IMR-90 (cell line): ENCODE measurements around the gene KIF1B. TPM values are rescaled to one million over a fixed set of nuclear protein-coding genes. Genes with fewer than 3 reads are reported as not detected.

ENCODE experiments used
- ATAC-seq: fragments of 200-7000 bp; cut with Tn5 transposase; 2 replicates; pipeline ENCODE4 v1.9.1; 2020; ENCODE audit warnings: low read depth, mild to moderate bottlenecking, moderate library complexity
- BruUV-seq: library from RNA; stranded (reverse); fragments of 400-500 nt; replicated peaks from 2 replicates; lab custom pipeline; 2021; lab: Mats Ljungman, UMichigan
- CTCF ChIA-PET: fragments of 300-600 bp; formaldehyde crosslinking; extraction: SDS; loops from one replicate; lab custom pipeline; 2021; ENCODE audit warnings: antibody characterized with exemption; lab: Yijun Ruan, JAX
- POLR2A ChIA-PET: fragments of 300-600 bp; sonication (Branson Sonifier 250); formaldehyde crosslinking; loops from one replicate; lab custom pipeline; 2022; ENCODE audit warnings: antibody characterized with exemption; ENCODE audit not compliant: unreplicated experiment; lab: Charles Lee
- DNase-seq: peaks from one replicate; pipeline ENCODE4 v3.0.0; 2013
- H2AFZ ChIP-seq: replicated peaks from 2 replicates; pipeline ENCODE3; 2013; ENCODE audit warnings: low read length, mild to moderate bottlenecking; ENCODE audit not compliant: poor library complexity
- H2AK5ac ChIP-seq: 2 replicates; pipeline ENCODE4 v1.6.1; 2013; ENCODE audit warnings: low read depth, low read length, inconsistent platforms
- H2AK9ac ChIP-seq: replicated peaks from 2 replicates; pipeline ENCODE3; 2013; ENCODE audit warnings: mild to moderate bottlenecking, low read depth, low read length, moderate library complexity; ENCODE audit not compliant: poor library complexity
- H2BK120ac ChIP-seq: 2 replicates; pipeline ENCODE4 v1.6.1; 2013; ENCODE audit warnings: low read depth, low read length, inconsistent platforms
- H2BK15ac ChIP-seq: 3 replicates; pipeline ENCODE4 v1.6.1; 2013; ENCODE audit warnings: low read depth, low read length, inconsistent platforms
- H2BK20ac ChIP-seq: 2 replicates; pipeline ENCODE4 v1.6.1; 2013; ENCODE audit warnings: low read depth, mild to moderate bottlenecking, inconsistent platforms, low read length, moderate library complexity
- H2BK5ac ChIP-seq: 2 replicates; pipeline ENCODE4 v1.6.1; 2013; ENCODE audit warnings: mild to moderate bottlenecking, low read depth, low read length, inconsistent platforms; ENCODE audit not compliant: poor library complexity, severe bottlenecking
- H3K14ac ChIP-seq: replicated peaks from 2 replicates; pipeline ENCODE4 v1.6.1; 2013; ENCODE audit warnings: low read depth, low read length, inconsistent platforms
- H3K18ac ChIP-seq: 2 replicates; pipeline ENCODE4 v1.6.1; 2013; ENCODE audit warnings: low read depth, low read length, control low read depth
- H3K23ac ChIP-seq: 2 replicates; pipeline ENCODE4 v1.6.1; 2013; ENCODE audit warnings: low read depth, low read length, inconsistent platforms
- H3K27ac ChIP-seq: 2 replicates; pipeline ENCODE4 v1.5.1; 2013; ENCODE audit warnings: mild to moderate bottlenecking, control low read depth, low read length; ENCODE audit not compliant: insufficient read depth
- H3K27me3 ChIP-seq: 2 replicates; pipeline ENCODE4 v1.6.1; 2013; ENCODE audit warnings: low read length; ENCODE audit not compliant: control insufficient read depth, insufficient read depth
- H3K36me3 ChIP-seq: 2 replicates; pipeline ENCODE4 v1.6.1; 2013; ENCODE audit warnings: low read length, mixed read lengths; ENCODE audit not compliant: control insufficient read depth, insufficient read depth
- H3K4ac ChIP-seq: 2 replicates; pipeline ENCODE4 v1.6.1; 2013; ENCODE audit warnings: low read depth, low read length, inconsistent platforms
- H3K4me1 ChIP-seq: 2 replicates; pipeline ENCODE4 v1.6.1; 2013; ENCODE audit warnings: low read length, mixed read lengths; ENCODE audit not compliant: control insufficient read depth, insufficient read depth
- H3K4me2 ChIP-seq: 2 replicates; pipeline ENCODE4 v1.6.1; 2013; ENCODE audit warnings: low read depth, mild to moderate bottlenecking, control low read depth, low read length, moderate library complexity
- H3K4me3 ChIP-seq: 2 replicates; pipeline ENCODE4 v1.5.1; 2013; ENCODE audit warnings: low read depth, mild to moderate bottlenecking, control low read depth, low read length, moderate library complexity; ENCODE audit not compliant: insufficient read depth
- H3K56ac ChIP-seq: 2 replicates; pipeline ENCODE4 v1.6.1; 2013; ENCODE audit warnings: low read length, inconsistent platforms; ENCODE audit not compliant: insufficient read depth; ENCODE audit errors: extremely low read depth
- H3K79me1 ChIP-seq, 2 experiments: 2 replicates each; pipeline ENCODE4 v1.6.1; 2013; ENCODE audit warnings: low read length in 2 of 2, inconsistent platforms in 1 of 2, low read depth in 1 of 2
- H3K9ac ChIP-seq: 2 replicates; pipeline ENCODE4 v1.6.1; 2013; ENCODE audit warnings: low read depth, low read length, control low read depth
- H3K9me1 ChIP-seq: 2 replicates; pipeline ENCODE4 v1.6.1; 2013; ENCODE audit warnings: low read length, inconsistent platforms; ENCODE audit not compliant: insufficient read depth
- H3K9me3 ChIP-seq: 2 replicates; pipeline ENCODE4 v1.6.1; 2013; ENCODE audit warnings: low read length; ENCODE audit not compliant: control insufficient read depth, insufficient read depth
- H4K20me1 ChIP-seq: 2 replicates; pipeline ENCODE4 v1.6.1; 2013; ENCODE audit warnings: low read length, inconsistent platforms; ENCODE audit not compliant: insufficient read depth
- H4K5ac ChIP-seq: 2 replicates; pipeline ENCODE4 v1.6.1; 2013; ENCODE audit warnings: mild to moderate bottlenecking, low read depth, low read length, control low read depth
- H4K8ac ChIP-seq, 2 experiments: 2 replicates each; pipeline ENCODE4 v1.6.1; 2013; ENCODE audit warnings: low read depth in 2 of 2, low read length in 2 of 2, control low read depth in 1 of 2, inconsistent platforms in 1 of 2
- H4K91ac ChIP-seq: 2 replicates; pipeline ENCODE4 v1.6.1; 2013; ENCODE audit warnings: low read depth, low read length, inconsistent platforms; ENCODE audit not compliant: insufficient read depth
- BHLHE40 ChIP-seq: fragments of 150-350 bp; IDR thresholded peaks from 2 replicates; pipeline ENCODE4 v1.6.1; 2016; ENCODE audit warnings: mild to moderate bottlenecking, low read depth, low read length
- CEBPB ChIP-seq: IDR thresholded peaks from 2 replicates; pipeline ENCODE4 v1.6.1; 2012; ENCODE audit warnings: low read depth, low read length, improper control_type of control experiment
- CHD1 ChIP-seq: IDR thresholded peaks from 2 replicates; pipeline ENCODE4 v1.6.1; 2012; ENCODE audit warnings: low read depth, low read length, improper control_type of control experiment
- CTCF ChIP-seq: conservative IDR thresholded peaks from 2 replicates; pipeline ENCODE4 v1.5.1; 2012; ENCODE audit warnings: mild to moderate bottlenecking, low read depth, low read length, improper control_type of control experiment
- ELK1 ChIP-seq: fragments of 150-350 bp; IDR thresholded peaks from 2 replicates; pipeline ENCODE4 v1.6.1; 2016; ENCODE audit warnings: low read depth, mild to moderate bottlenecking, low read length, moderate library complexity, borderline replicate concordance
- FOS ChIP-seq: fragments of 150-350 bp; IDR thresholded peaks from 2 replicates; pipeline ENCODE4 v1.6.1; 2016; ENCODE audit warnings: low read depth, low read length
- MAFK ChIP-seq: IDR thresholded peaks from 2 replicates; pipeline ENCODE4 v1.6.1; 2012; ENCODE audit warnings: low read depth, low read length, improper control_type of control experiment
- MAZ ChIP-seq: IDR thresholded peaks from 2 replicates; pipeline ENCODE4 v1.6.1; 2012; ENCODE audit warnings: low read depth, mild to moderate bottlenecking, low read length, improper control_type of control experiment, moderate library complexity, borderline replicate concordance
- MXI1 ChIP-seq: IDR thresholded peaks from 2 replicates; pipeline ENCODE4 v1.6.1; 2012; ENCODE audit warnings: low read depth, mild to moderate bottlenecking, low read length, moderate library complexity, borderline replicate concordance
- NFE2L2 ChIP-seq: fragments of 150-350 bp; IDR thresholded peaks from 2 replicates; pipeline ENCODE4 v1.6.1; 2016; ENCODE audit warnings: low read depth, mild to moderate bottlenecking, low read length
- POLR2A ChIP-seq: IDR thresholded peaks from 2 replicates; pipeline ENCODE4 v1.6.1; 2012; ENCODE audit warnings: mild to moderate bottlenecking, low read depth, low read length
- RAD21 ChIP-seq: IDR thresholded peaks from 2 replicates; pipeline ENCODE4 v1.6.1; 2012; ENCODE audit warnings: low read length, improper control_type of control experiment
- RCOR1 ChIP-seq: IDR thresholded peaks from 2 replicates; pipeline ENCODE4 v1.6.1; 2012; ENCODE audit warnings: mild to moderate bottlenecking, low read length, improper control_type of control experiment; ENCODE audit not compliant: insufficient replicate concordance
- RFX5 ChIP-seq: IDR thresholded peaks from 2 replicates; pipeline ENCODE4 v1.8.0; 2012; ENCODE audit warnings: low read depth, mild to moderate bottlenecking, low read length, moderate library complexity
- SMC3 ChIP-seq: fragments of 150-350 bp; IDR thresholded peaks from 2 replicates; pipeline ENCODE4 v1.6.1; 2016; ENCODE audit warnings: low read depth, mild to moderate bottlenecking, antibody characterized with exemption, low read length, moderate library complexity
- USF2 ChIP-seq: fragments of 150-350 bp; IDR thresholded peaks from 2 replicates; pipeline ENCODE4 v1.6.1; 2017; ENCODE audit warnings: mild to moderate bottlenecking, antibody characterized with exemption, low read length, low read depth
- WGBS, 2 experiments: methylation state at CpG; one replicate each; pipeline versions ENCODE4 v1.1.5 to v1.1.7; 2013; ENCODE audit warnings: missing lambda C conversion rate in 2 of 2; ENCODE audit not compliant: insufficient read length in 1 of 2; ENCODE audit errors: extremely low coverage in 2 of 2; 5-methylcytosine and 5-hydroxymethylcytosine counted together
- dilution Hi-C: fragments of 300-500 bp; cut with HindIII; formaldehyde crosslinking; loops from one replicate; pipeline ENCODE4 v1.14.3; 2018; ENCODE audit warnings: low sequenced_read_pairs; ENCODE audit not compliant: unreplicated experiment
- in situ Hi-C: fragments of 300-500 bp; cut with MboI; formaldehyde crosslinking; loops from 3 replicates; pipeline ENCODE4 v1.14.3; 2019; ENCODE audit warnings: low sequenced_read_pairs, inconsistent platforms, mixed read lengths
- intact Hi-C: fragments of 100-400 bp; cut with micrococcal nuclease; formaldehyde crosslinking; loops from 2 replicates; pipeline ENCODE4 v1.10.0; 2022
- polyA plus RNA-seq, 3 experiments: library from polyadenylated mRNA; depleted of rRNA; stranded (reverse); fragments of >200 nt; gene quantifications; 2 replicates each; pipeline ENCODE4 v1.2.3, GENCODE V29; 2012; ENCODE audit warnings: low replicate concordance in 1 of 3
- total RNA-seq: library from RNA; depleted of rRNA; stranded (reverse); fragments of >200 nt; gene quantifications from 2 replicates; pipeline ENCODE4 v1.2.3, GENCODE V29; 2012

Gene KIF1B
- total and polyA plus RNA-seq, 2 of the 4 experiments (the other 2 are of a cell fraction) = 13.0 to 21.1 TPM

GRCh38 chr1:10204003-10204642, 6.2 kb upstream of the KIF1B start:
- Histone ChIP-seq H2AK9ac (no peak overlapping the region), H3K27ac (no peak overlapping the region), H3K4me2 (no peak overlapping the region), H2BK120ac (no peak overlapping the region), H3K4me3 (no peak overlapping the region), H4K91ac (no peak overlapping the region), H3K27me3 (peaks cover 6% of the 10 kb centered on the region; the same call in 1 of the 2 replicates), H3K9me3 (no peaks in the 10 kb centered on the region), H3K9me1 (no peaks in the 10 kb centered on the region), H3K56ac (no peak overlapping the region), H3K4ac (no peak overlapping the region), H3K14ac (no peak overlapping the region), H2BK5ac (no peak overlapping the region), H3K18ac (no peak overlapping the region), H3K79me1 (no peaks in the 10 kb centered on the region), H2AFZ (no peak overlapping the region), H3K4me1 (no peaks in the 10 kb centered on the region), H4K20me1 (no peaks in the 10 kb centered on the region), H4K5ac (no peak overlapping the region), H2BK20ac (no peak overlapping the region), H3K9ac (no peak overlapping the region), H2BK15ac (no peak overlapping the region), H3K23ac (no peak overlapping the region), H3K36me3 (no peaks in the 10 kb centered on the region), H2AK5ac (no peak overlapping the region), H4K8ac (no peak overlapping the region)
- POLR2A ChIA-PET = no interaction called here
- 17% methylated on average over 1 of the region's 7 CpGs; no CpG with 5 or more reads in 1 of the 2 experiments for WGBS, 2 experiments
- in situ Hi-C loops (no loop called here), intact Hi-C loops (no loop called here), dilution Hi-C loops (no loop called here)
- no peak for ATAC-seq
- DNase-seq = no peak
- TF ChIP-seq NFE2L2 = no peak
- no peak for TF ChIP-seq MAZ
- TF ChIP-seq MAFK = no peak
- TF ChIP-seq CHD1 = no peak
- no peak for TF ChIP-seq BHLHE40
- no peak for TF ChIP-seq RFX5
- TF ChIP-seq RAD21 = no peak
- TF ChIP-seq ELK1 = no peak
- no peak for TF ChIP-seq CEBPB
- no peak for TF ChIP-seq USF2
- no peak for TF ChIP-seq RCOR1
- no peak for TF ChIP-seq POLR2A
- no peak for TF ChIP-seq FOS
- no peak for TF ChIP-seq CTCF
- no peak for TF ChIP-seq MXI1
- TF ChIP-seq SMC3 = no peak
- CTCF ChIA-PET = interaction anchor here (0.7 kb wide), 1 partner anchor 78 kb away, joined by 3 read pairs; no protein-coding TSS in a partner anchor
- no TSS peak for BruUV-seq
